Posterior cingulate gyrus (tissue), 11 donors: ENCODE data around the gene MTA2.
"Not testable (repeated sequence)": the region's sequence is repeated elsewhere in the genome, so short reads cannot be mapped to it uniquely, and the experiment has no call there.

ENCODE experiments used
- DNase-seq, 10 donors: peaks; one replicate each; pipeline versions ENCODE4 v3.0.0 to v3.0.0-alpha.2; 2020 to 2021; ENCODE audit warnings: mixed read lengths in 3 of 10
- intact Hi-C: fragments of 100-400 bp; cut with DNase I; formaldehyde crosslinking; loops from one replicate; pipeline ENCODE4 v1.15.1; 2023

Gene MTA2

GRCh38 chr11:62553839-62554361, 47.8 kb downstream of the MTA2 start:
- intact Hi-C loops = no loop called here
- peak in 2 of 10 donors; percentile 55 to 57 for DNase-seq

GRCh38 chr11:62553080-62553838, 48.4 kb downstream of the MTA2 start:
- peak in 4 of 10 donors; percentile 28 to 89 (median 56) for DNase-seq
- intact Hi-C loops = no loop called here

GRCh38 chr11:62552485-62553079, 49.1 kb downstream of the MTA2 start:
- intact Hi-C loops = no loop called here

GRCh38 chr11:62550478-62550877, 51.2 kb downstream of the MTA2 start:
- peak in 2 of 10 donors; percentile 27 to 31 for DNase-seq
- intact Hi-C loops = not testable (repeated sequence)

More at GRCh38 chr11:62552485-62553079, 49.1 kb downstream of the MTA2 start:
- DNase-seq = peak in 1 of 10 donors; percentile 14

GRCh38 chr11:62548545-62549335, 52.9 kb downstream of the MTA2 start:
- peak in 2 of 10 donors; percentile 30 to 49 for DNase-seq
- intact Hi-C loops = no loop called here

GRCh38 chr11:62547691-62548281, 53.9 kb downstream of the MTA2 start:
- intact Hi-C loops = no loop called here
- DNase-seq = peak in 2 of 10 donors; percentile 56 to 57

GRCh38 chr11:62546929-62547625, 54.6 kb downstream of the MTA2 start:
- intact Hi-C loops = no loop called here
- peak in 2 of 10 donors; percentile 59 to 80 for DNase-seq

- peak in 4 of 10 donors; percentile 48 to 84 (median 82) for DNase-seq
- intact Hi-C loops = no loop called here
Observed at GRCh38 chr11:62546244-62546928, 55.3 kb downstream of the MTA2 start, which contains the start of gene AHNAK. Gene AHNAK, minus strand, starts transcription at chr11:62546806. Its CDS starts 10,708 bp downstream, at chr11:62536098.

GRCh38 chr11:62545437-62546243, 56.0 kb downstream of the MTA2 start:
- DNase-seq = peak in 5 of 10 donors; percentile 46 to 89 (median 78)
- intact Hi-C loops = no loop called here

- intact Hi-C loops = loop anchor here (5.0 kb wide), 1 partner anchor 148 kb away; no protein-coding TSS in a partner anchor
- DNase-seq = peak in 2 of 10 donors; percentile 45 to 80
Observed at GRCh38 chr11:62544581-62545436, 56.9 kb downstream of the MTA2 start.

GRCh38 chr11:62543680-62544444, 57.8 kb downstream of the MTA2 start:
- intact Hi-C loops = loop anchor here (5.0 kb wide), 1 partner anchor 147 kb away; no protein-coding TSS in a partner anchor

More at GRCh38 chr11:62543680-62544444, 57.8 kb downstream of the MTA2 start:
- DNase-seq = peak in 2 of 10 donors; percentile 66 to 81
